ES-I3 (cell line): ENCODE results near the gene STPG2.

Experiments
- H3K36me3 ChIP-seq: 2 replicates; pipeline ENCODE4 v1.6.1; 2013; ENCODE audit warnings: mild to moderate bottlenecking, low read length, control low read depth, moderate library complexity; ENCODE audit not compliant: insufficient read depth
- H3K4me1 ChIP-seq: 2 replicates; pipeline ENCODE4 v1.6.1; 2013; ENCODE audit warnings: mild to moderate bottlenecking, control low read depth, low read length; ENCODE audit not compliant: insufficient read depth
- H3K9ac ChIP-seq: 2 replicates; pipeline ENCODE4 v1.6.1; 2013; ENCODE audit warnings: low read depth, mild to moderate bottlenecking, low read length, moderate library complexity
- H3K9me3 ChIP-seq: 2 replicates; pipeline ENCODE4 v1.6.1; 2013; ENCODE audit warnings: mild to moderate bottlenecking, low read length, moderate library complexity; ENCODE audit not compliant: control insufficient read depth, insufficient read depth

STPG2 gene

DNA sequence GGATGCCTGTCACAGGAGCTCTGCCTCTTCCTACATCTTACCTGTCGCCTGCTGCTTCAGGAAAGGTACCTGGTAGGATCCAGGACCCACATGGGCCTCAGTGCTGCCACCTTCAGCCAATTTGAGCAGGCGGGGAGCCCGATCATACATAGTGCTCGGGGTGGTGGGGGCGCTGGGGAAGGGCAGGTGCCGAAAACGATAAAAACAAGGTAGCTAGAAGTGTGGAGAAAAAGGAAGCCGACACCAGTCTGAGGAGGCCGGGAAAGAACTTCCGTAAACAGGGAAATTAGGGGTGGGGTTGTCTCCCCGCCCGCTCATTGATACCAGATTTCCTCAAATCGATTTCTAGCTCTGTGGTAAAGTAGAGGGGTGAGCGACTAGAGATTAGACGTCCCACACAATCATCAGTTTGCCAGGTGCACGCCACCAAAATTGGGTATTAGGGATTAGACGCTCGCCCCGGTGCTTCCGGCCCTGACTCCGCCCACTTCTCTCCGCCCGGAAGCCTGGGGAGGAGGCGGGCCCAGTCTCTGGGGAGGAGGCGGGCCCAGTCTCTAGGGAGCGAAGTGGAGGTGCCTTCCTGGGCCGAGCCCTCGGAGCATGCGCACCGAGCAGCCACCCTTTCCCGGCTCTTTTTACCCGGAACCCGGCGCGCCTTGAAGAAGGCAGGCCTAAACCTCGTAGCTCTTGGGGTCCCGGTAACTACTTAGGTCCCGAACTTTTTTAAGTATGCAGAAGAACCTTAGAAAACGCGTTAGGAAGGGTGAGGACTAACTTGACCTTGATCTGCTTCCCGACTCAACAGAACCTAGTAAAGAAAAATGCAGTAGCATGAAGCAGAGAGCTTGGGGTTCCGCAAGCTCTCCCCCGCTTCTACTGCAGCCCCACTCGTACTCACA lies at the start of gene STPG2:
Gene STPG2 (minus strand): TSS at position 476 of the 899 bp plus-strand sequence.
- peak within 1 kb of the TSS; percentile 74 for H3K9ac ChIP-seq
- no peaks in the 10 kb centered on the region for H3K36me3 ChIP-seq
- H3K4me1 ChIP-seq = peaks cover 4% of the 10 kb centered on the region; the same call in 1 of the 2 replicates
- no peaks in the 10 kb centered on the region for H3K9me3 ChIP-seq

DNA sequence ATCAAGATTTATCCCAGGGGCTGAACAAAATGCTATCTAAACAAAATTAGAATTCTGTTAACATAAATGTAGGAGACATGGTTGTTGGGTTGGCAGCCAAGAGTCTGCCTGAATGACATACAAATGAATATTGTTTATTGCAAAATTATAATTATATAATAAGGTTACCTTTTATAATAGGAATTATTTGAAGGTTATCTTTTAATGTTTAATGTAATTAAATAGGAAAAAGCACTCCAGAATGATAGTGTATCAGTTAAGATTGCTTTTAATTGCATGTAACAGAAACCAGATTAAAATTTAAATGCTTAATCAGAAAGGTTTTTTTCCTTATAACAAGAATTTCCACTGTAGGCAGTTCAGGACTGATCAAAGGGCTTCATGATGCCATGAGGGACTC lies 42.0 kb upstream of the STPG2 start:
- Histone ChIP-seq H3K9me3 (peaks cover 4% of the 10 kb centered on the region; the same call in 1 of the 2 replicates), H3K36me3 (no peaks in the 10 kb centered on the region), H3K4me1 (no peaks in the 10 kb centered on the region), H3K9ac (no peak overlapping the region)

DNA sequence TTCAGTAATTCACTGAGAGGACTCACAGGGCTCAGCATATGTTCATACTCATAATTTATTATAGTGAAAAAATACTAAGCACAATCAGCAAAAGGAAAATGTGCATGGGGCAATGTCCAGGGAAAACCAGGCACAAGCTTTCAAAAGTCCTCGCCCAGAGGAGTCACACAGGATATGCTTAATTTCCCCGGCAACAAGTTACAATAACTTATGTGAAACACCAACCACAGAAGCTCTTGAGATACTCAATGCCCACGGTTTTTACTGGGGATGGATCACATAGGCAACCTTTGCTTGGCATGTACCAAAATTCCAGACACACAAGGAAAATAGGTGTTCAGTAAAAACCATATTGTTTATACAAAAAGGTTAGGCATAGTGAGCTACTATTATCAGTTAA lies 38.5 kb upstream of the STPG2 start:
- H3K9ac ChIP-seq = no peak overlapping the region
- H3K9me3 ChIP-seq = no peaks in the 10 kb centered on the region
- no peaks in the 10 kb centered on the region for H3K36me3 ChIP-seq
- H3K4me1 ChIP-seq = no peaks in the 10 kb centered on the region

GRCh38 chr4:98179951-98180350 lies 36.7 kb upstream of the STPG2 start:
- no peaks in the 10 kb centered on the region for H3K9me3 ChIP-seq
- H3K36me3 ChIP-seq = no peaks in the 10 kb centered on the region
- H3K4me1 ChIP-seq = peaks cover 5% of the 10 kb centered on the region; the same call in 1 of the 2 replicates
- H3K9ac ChIP-seq = no peak overlapping the region

- Histone ChIP-seq H3K4me1 (peaks cover 5% of the 10 kb centered on the region; the same call in 1 of the 2 replicates), H3K9ac (no peak overlapping the region), H3K9me3 (no peaks in the 10 kb centered on the region), H3K36me3 (no peaks in the 10 kb centered on the region)
These were observed 33.3 kb upstream of the STPG2 start for GRCh38 chr4:98176531-98176930.

DNA sequence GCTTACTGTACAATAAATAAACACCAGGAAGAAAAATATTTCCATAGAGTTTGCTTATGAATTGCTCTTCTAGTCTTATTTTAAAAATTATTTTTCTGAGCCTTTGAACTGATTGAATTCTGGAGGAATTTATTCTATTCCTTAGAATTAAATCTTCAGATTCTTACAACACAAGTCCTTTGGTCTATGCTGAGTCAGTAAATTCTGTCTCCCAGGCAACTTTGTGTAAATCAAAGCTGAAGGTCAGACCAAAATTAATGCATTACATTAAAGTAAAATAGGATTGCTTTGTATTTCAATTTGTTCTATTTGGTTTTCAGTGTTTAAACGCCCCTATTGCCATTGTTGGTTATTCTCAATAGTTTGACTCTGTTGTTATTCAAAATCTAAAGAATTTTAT lies 26.8 kb upstream of the STPG2 start:
- Histone ChIP-seq H3K4me1 (peaks cover 5% of the 10 kb centered on the region; the same call in 1 of the 2 replicates), H3K9ac (no peak overlapping the region), H3K36me3 (no peaks in the 10 kb centered on the region), H3K9me3 (no peaks in the 10 kb centered on the region)

DNA sequence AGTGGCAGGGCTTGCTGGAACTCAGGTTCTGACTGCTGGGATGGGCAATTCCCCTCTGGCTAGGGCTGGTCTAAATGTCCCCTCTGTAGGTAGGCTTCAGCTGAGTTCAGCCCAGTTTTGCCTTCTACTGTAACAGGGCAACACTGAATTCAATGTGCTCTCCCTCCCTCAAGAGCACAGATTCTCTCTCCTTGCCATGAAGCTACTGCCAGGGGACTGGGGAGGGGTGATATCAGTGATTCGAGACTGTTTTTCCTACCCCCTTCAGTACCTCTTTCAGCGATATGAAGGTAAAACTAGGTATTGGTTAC lies 23.4 kb upstream of the STPG2 start:
- H3K9ac ChIP-seq = no peak overlapping the region
- no peaks in the 10 kb centered on the region for H3K36me3 ChIP-seq
- H3K9me3 ChIP-seq = no peaks in the 10 kb centered on the region
- peaks cover 5% of the 10 kb centered on the region; the same call in 1 of the 2 replicates for H3K4me1 ChIP-seq

DNA sequence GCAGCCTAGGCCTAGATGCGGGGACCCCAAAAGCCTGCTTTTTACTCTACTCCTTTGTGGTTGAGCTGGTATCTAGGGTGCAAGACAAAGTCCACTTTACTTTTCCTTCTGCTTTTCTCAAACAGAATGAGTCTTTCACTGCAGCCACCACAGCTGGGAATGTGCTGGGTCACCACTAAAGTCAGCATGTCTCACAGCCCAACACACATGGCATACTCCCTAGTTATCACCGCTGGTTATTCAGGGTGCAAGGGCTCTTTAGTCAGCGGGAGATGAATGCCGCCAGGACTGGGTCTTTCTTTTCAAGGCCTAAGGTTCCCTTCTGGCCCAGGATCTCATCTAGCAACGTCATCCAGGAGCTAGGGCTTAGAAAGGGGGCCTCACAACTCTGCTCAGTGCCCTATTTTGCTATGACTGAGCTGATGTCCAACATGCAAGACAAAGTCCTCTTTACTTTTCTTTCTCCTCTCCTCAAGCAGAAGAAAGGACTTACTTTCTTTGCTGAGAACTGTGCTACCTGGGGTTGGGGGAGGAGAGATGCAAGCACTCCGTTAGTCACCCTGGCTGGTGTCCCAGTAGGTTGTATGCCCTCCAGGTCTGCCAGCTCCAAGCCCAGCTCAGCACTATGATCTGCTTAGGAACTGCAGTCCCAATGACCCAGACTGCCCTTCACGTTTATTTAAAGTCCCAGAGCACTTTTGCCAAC lies 22.9 kb upstream of the STPG2 start:
- no peaks in the 10 kb centered on the region for H3K9me3 ChIP-seq
- H3K36me3 ChIP-seq = no peaks in the 10 kb centered on the region
- H3K9ac ChIP-seq = no peak overlapping the region
- H3K4me1 ChIP-seq = peaks cover 5% of the 10 kb centered on the region; the same call in 1 of the 2 replicates

DNA sequence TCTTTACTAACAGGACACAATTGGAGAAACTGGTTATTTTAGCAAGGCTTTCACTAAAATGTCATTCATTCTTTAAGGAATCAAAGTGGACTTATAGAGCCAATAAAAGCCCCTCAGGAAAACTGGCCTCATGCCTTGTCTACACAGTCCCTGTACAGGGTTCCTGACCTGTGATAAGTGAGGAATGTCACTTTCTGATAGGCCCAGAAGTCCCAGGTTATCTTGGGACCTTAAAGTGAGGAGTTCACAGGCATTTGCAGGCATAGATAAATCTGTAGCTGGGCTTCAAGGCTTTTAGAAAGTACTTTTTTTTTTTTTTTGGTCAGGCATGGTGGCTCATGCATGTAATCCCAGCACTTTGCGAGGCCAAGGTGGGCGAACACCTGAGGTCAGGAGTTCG lies 19.4 kb upstream of the STPG2 start:
- no peaks in the 10 kb centered on the region; the same call in 1 of the 2 replicates for H3K9me3 ChIP-seq
- H3K4me1 ChIP-seq = no peaks in the 10 kb centered on the region
- H3K36me3 ChIP-seq = no peaks in the 10 kb centered on the region
- H3K9ac ChIP-seq = no peak overlapping the region

DNA sequence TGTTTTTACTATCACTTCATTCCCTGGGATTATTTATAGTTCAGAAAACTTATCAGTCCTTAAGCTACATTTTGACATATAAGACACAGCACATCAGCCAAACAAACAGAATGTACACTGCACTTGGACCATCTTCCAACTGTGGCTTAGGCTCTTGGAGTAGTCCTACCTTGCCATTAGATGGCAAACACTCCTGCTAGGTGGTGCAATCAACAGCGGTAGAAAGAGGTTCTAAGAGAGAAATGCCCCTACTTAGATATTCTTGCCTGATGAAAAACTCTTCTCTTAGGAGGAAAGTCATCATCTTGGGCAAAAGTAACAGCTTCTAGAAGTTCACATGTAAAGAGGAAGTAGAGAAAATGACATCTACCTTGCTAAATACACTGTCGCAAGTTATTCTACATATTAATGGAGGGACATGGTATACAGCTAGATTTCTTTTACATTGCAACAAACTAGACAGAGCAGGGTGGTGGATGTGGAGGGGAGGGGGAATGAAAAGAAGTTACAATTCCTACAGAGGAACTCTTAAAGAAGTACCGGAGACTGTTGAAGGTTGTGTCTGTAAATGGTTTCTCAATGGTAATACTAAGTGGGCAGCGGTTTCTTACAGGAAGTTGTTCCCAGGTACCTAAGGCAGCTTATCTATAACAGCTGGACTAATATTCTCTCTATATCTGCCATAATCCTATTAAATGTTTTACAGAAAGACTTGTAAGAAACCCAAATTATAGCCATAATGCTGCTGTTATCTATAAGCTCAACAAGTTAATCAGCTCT lies 8.1 kb upstream of the STPG2 start:
- H3K4me1 ChIP-seq = no peaks in the 10 kb centered on the region

DNA sequence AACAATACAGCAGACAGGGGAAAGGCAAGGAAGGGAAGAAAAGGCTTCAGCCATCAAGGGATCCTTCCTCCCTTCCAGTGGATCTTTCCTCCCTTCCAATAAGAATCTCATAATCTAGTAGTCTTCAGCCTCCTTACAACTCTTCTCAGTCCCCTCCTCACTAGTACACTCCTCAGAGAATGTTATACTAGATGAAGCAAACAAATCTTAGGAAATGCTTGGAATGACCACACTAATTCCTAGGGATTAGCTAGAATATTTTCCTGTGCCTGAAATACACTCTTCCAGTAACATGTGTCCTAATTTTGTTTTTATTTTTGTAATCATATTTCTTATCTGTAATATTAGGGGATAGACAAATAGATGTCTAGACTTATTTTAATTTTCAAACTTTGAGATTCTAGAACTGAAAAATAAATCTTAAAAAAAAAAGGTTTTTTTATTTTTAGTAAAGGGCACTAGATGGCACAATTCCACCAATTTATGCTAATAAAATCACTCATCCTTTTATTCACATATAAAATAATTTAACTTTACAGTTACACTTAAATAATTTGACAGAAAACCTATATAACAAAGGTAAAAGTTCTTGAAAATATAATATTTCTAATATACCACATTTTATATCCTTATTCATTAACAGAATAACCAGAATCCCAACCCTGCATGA lies 7.0 kb upstream of the STPG2 start:
- no peaks in the 10 kb centered on the region for H3K9me3 ChIP-seq
- no peak overlapping the region; the same call in 1 of the 2 replicates for H3K9ac ChIP-seq
- H3K36me3 ChIP-seq = no peaks in the 10 kb centered on the region
- H3K4me1 ChIP-seq = no peaks in the 10 kb centered on the region

More for the DNA sequence above, 8.1 kb upstream of the STPG2 start:
- no peaks in the 10 kb centered on the region for H3K36me3 ChIP-seq
- no peak overlapping the region for H3K9ac ChIP-seq
- no peaks in the 10 kb centered on the region for H3K9me3 ChIP-seq

- H3K36me3 ChIP-seq = no peaks in the 10 kb centered on the region
- H3K9me3 ChIP-seq = no peaks in the 10 kb centered on the region
- peaks cover 2% of the 10 kb centered on the region; the same call in 1 of the 2 replicates for H3K4me1 ChIP-seq
- no peak overlapping the region for H3K9ac ChIP-seq
These were observed 5.6 kb upstream of the STPG2 start for GRCh38 chr4:98148856-98149255.

- H3K4me1 ChIP-seq = no peaks in the 10 kb centered on the region
- H3K36me3 ChIP-seq = no peaks in the 10 kb centered on the region
- no peak overlapping the region for H3K9ac ChIP-seq
- peaks cover 6% of the 10 kb centered on the region; the same call in 1 of the 2 replicates for H3K9me3 ChIP-seq
These were observed 17.1 kb downstream of the STPG2 start for GRCh38 chr4:98126141-98126540.

DNA sequence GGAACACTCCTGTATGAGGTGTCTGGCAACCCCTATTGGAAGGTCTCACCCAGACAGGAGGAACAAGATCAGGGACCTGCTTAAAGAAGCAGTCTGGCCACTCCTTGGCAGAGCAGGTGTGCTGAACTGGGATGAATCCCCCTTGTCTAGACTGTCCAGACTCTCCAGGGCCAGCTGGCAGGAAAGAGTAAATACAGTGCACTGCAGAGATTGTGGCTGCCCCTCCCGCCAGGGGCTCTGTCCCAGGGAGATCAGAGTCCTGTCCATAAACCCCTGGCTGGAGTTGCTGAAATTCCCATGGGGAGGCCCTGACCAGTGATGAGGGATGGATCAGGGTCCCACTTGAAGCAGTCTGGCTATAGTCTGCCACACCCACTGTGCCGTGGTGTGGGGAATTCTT lies 17.7 kb downstream of the STPG2 start:
- H3K9ac ChIP-seq = no peak overlapping the region
- no peaks in the 10 kb centered on the region for H3K36me3 ChIP-seq
- peaks cover 6% of the 10 kb centered on the region; the same call in 1 of the 2 replicates for H3K9me3 ChIP-seq
- H3K4me1 ChIP-seq = no peaks in the 10 kb centered on the region
